HG03571 (cell line): Measurements from ENCODE around the gene LDLRAD3.

Experiments
- ATAC-seq: cut with Tn5 transposase; IDR thresholded peaks from one replicate; pipeline ENCODE4 v1.9.1; 2021; ENCODE audit not compliant: unreplicated experiment

Gene LDLRAD3

DNA sequence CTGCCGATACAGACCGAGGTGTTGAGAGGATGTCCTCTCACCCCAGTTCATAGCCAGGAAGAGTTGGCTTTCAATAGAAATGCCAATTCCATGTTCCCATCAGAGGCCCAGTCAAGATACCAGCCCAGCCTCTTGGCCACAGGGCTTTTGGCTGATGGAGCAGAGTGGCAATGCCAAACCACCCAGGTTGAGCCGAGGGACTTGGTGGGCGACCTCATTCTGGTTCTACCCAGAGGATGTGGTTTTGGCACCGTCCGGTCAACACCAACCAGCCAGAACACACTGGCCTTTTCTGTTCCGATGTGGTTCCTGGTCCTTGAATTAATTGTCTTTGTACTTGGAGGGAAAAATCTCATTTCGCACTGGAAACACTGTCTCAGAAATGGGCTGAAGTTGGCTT, 284.8 kb downstream of the LDLRAD3 start:
- no peak for ATAC-seq

DNA sequence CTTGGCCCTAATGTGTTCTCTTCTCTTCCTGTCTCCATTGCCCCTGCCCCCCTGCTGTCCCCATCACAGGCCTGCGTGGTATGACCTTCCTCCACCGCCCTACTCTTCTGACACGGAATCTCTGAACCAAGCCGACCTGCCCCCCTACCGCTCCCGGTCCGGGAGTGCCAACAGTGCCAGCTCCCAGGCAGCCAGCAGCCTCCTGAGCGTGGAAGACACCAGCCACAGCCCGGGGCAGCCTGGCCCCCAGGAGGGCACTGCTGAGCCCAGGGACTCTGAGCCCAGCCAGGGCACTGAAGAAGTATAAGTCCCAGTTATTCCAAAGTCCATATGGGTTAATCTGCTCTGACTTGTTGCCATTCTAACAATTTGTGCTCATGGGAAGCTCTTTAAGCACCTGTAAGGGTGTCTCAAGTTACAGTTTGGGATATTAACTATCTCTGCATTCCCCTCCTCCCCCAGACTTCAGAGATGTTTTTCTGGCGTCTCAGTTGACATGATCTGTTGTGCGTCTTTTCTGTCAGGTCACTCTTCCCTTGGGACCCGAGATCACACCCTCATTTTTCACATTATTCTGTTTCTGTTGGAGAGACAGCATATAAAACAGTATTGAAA, 285.3 kb downstream of the LDLRAD3 start:
- ATAC-seq: no peak

DNA sequence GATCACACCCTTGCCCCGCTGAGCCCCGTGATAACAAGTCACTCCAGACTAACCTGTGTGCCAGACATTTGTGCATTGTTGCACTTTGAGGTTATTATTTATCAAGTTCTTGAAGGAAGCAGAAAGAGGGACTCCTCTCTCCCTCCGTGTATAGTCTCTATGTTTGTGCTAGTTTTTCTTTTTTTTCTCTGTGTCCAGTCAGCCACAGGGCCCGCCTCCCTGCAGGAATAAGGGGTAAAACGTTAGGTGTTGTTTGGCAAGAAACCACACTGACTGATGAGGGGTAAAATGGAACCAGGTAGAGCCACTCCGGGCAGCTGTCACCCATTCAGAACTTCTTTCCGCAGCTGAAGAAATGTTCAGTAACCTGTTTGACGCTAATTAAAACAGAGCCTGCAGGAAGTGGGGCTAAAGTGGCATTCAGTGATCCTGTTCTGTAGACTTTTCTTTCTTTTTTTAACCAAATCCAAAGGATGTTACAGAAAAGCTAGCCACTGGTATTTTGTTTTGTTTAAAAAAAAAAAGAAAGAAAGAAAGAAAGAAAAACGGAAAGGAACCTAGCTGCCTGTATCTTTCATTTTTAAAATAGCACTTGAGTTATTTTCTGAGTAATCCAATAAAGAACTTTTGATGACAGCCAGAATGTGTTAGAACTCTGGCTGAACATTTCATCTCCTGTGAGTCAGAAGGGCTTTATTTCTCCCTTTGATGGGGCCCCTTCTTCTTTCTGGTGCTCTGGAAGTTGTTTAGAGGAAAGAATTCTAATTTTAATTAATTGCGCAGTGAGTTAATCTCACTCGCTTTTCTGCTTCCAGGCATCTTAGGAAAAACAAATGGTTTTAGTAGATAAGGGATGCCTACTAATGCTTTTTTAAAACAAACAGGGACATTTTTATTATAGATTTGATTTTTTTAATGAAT, 287.2 kb downstream of the LDLRAD3 start:
- ATAC-seq: no peak

DNA sequence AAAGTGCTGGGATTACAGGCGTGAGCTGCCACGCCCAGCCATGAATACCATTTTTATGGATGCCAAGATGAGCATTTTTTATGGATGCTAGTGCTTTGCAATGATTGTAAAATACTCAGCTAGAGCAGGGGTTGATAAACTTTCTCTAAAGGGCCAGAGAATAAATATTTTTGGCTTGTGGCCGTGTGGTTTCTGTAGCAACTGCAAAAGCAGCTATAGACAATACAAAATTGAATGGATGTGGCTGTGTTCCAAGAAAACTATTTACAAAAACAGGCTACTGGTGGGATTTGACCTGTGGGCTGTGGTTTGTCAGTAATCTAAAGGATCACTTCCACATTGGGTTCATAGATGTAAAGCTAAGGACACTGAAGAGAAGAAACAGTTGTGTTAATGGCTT, 289.3 kb downstream of the LDLRAD3 start:
- ATAC-seq: no peak

DNA sequence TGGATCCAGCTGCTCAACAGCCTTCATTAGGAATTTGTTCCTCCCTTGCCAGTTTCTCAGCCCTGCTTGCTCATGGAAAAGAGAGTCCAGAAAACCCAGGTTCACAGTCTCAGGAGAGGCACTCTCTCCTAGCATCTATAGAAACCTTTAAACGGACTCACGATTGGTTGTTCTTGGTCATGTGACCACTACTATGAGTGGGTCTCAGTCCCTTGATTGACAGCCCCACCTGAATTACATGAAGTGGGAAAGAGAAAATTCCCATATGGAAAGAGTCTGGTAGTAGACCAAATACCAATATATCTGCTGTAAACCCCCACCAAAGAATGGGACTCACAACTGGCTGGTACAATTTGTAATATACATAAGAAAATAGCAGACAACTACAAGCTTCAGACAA, 291.0 kb downstream of the LDLRAD3 start:
- ATAC-seq: no peak

DNA sequence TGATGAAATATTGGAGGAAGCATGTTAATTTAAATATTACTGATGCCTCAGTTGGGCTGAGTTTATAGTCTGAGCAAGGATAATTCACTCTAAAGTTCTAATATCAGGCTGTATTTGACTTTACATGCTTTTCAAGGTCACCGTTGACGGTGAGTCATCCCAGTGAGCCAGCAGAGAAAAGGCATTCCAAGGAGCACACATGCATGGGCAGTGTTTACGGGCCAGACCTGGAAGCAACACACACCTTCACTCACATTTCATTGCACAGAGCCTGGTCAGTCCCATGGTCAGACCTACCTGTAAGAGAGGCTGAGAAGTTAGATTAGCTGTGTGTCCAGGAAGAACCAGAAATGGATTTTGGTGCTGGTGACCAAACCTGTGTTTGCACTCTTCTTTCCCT, 291.9 kb downstream of the LDLRAD3 start:
- no peak for ATAC-seq

DNA sequence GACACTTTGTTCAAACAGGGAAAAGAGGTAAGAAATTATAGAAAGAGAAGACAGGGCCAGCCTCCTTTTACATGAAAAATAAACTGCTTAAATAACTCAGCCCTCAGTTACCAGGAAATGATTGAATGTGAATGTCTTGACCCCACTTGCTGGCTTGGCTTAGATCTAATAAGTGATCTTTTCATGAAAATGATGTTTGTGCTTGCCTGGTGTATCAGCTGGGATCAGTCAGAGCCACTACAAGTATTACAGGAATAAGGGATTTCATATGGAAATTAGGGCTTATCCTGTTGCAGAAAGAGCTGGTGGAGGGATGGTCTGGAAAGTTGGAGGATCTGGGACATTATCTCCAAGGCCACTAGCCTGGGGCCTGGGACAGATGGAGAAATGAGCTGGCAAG, 293.5 kb downstream of the LDLRAD3 start:
- no peak for ATAC-seq

DNA sequence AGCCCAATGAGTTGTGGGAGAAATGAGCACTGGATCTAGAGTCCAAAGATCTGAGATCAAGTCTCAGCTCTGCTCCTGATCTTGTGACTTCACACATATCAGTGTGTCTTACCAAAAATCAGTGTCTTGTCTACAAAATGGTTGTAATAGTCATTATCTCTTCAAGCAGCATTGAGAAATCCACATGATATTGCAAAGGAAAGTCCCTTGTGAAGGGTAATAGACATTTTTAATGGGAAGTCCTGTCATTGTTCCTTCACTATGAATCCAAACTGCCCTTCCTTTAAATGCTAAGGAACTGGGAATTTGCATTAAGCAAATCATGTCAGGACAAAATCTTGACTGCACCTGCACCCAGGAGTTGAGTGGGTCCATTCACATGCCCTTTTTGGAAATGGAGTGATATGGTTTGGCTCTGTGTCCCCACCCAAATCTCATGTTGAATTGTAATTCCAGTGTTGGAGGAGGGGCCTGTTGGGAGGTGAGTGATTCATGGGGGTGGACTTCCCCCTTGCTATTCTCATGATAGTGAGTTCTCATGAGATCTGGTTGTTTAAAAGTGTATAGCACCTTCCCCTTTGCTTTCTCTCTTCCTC, 294.3 kb downstream of the LDLRAD3 start:
- no peak for ATAC-seq

DNA sequence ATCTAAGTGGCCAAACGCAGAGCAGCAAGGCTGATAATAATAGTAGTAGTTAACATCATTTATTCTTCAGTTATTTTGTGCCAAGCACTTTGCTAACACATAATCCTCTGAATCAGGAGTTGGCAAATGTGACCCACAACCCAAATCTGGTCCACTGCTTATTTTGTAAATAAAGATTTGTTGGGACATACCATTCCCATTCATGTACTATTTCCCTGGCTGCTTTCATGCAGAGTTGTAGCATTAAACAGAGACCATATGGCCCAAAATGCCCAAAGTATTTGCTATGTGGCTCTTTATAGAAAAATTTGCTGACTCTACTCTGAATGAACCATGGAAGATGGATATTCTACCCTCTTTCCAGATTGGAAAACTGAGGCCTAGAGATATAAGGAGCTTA, 295.0 kb downstream of the LDLRAD3 start:
- no peak for ATAC-seq

DNA sequence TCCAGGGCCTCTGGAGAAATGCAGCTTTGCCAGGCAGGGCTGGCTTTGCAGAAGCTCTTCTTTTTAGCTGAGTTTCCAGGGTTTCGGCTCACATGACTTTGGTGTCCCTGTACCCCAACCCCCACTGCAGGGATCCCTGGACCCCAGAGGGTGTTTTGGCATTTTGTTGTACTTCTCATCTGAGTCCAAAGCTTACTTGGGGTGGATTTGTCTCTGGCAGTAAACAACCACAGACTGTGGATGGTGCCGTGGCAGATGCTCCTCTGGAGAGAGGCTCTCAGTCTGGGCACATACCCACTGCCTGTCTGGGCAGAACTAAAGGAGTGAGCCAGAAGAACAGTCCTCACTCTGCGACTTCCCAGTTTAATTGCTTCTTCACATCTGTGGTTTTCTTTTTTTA, 295.8 kb downstream of the LDLRAD3 start:
- ATAC-seq: no peak

DNA sequence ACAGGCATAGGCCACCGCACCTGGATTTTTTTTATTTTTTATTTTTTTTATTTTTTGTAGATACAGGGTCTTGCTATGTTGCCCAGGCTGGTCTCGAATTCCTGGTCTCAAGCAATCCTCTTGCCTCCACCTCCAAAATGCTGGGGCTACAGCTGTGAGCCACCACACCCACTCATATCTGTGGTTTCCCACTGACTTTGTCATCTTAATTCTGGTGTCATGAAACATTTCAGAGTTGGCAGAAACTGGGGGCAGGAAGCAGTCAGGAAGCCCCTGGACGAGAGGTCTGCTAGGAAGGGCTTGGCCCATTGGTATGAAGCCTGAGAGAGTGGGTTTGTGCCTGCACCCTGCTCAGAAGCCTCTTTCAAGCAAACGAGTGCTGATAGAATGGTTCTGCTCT, 296.3 kb downstream of the LDLRAD3 start:
- no peak for ATAC-seq

DNA sequence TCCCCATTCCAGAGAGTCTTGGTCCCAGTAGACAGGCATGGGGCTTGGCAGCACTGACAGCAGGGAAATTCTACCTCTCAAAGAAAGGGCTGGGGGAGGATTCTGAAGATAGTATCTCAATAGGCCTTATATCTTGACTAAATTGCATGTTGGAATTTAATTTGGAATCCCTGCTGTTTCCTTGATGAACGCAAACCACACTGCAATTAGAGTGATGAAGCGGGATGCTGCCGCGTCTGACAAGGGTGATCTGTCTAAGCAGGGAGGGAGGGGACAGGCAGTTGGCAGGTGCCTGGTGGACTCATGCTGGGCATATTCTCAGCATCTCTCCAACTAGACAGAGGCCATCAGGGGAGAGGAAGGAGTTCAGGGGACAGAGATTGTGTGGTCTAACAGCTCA, 296.9 kb downstream of the LDLRAD3 start:
- ATAC-seq: no peak

DNA sequence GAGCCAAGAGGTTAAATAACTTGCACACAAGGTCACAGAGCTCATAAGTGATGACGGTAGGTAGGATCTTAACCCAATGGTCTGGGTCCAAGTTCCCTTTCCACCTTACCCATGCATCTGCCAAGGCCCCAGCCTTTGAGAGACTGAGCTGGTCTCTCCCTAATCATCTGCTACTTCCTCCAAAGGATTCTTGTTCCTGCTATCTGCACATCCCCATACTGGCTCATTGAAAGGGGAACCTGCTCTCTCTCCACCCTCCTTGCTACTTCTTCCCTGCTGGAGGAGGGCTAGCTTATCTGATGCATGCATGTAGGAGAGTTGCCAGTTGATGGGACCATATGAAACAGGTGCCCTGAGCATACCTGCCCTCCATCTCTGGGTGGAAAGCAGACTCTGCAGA, 297.6 kb downstream of the LDLRAD3 start:
- ATAC-seq: no peak

DNA sequence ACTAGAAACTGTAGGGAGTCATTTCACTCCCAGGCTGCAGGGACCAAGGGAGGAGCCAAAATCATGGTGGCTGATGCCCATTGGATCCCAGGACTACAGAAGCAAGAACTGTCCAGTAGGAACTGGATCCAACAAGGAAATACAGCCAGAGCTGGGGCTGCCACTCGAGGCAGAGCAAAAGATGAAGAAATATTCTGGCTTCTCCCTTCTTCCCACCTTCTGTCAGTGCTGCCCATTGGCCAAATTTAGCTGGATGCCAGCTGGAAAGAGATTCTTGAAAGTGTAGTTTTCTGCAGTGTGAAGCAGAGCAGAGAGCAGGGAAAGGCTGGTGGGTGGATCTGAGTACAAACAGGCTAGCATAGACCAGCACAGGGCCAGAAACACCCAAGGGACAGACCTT, 299.8 kb downstream of the LDLRAD3 start:
- no peak for ATAC-seq

DNA sequence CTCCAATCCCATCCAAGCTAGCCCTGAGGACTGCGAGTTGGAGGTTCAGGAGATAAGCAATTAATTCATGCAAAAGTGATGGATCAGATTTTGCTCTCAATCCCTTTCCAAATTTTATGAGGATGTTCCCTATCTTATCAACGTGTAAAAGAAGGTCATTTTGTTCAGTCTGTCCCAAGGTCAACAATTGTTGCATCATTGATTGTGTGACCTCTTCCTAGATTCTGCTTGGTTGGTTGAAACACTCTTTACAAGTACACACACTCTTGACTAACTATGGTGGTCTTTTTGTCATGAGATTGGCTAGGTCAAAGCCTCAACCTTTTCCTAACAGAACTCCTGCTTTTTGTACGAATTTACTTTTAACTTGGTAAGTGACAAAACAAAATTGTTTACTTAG, 303.6 kb downstream of the LDLRAD3 start:
- no peak for ATAC-seq

DNA sequence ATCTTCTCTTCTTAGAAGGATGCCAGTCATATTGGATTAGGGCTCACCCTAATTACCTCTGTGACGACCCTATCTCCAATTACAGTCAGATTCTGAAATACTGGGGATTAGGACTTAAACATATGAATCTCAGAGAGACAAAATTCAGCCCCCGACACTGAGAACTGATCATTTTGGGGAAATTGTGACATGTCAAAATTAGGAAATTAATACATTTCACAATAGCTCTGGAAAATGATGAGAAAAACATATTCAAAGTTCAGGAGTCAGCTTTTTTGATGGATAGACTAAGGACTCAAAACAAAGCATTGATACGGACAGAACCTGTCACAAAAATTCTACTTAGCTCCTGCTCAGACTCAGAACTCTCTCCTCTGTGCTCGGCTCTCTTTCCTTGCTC, 304.6 kb downstream of the LDLRAD3 start:
- no peak for ATAC-seq

DNA sequence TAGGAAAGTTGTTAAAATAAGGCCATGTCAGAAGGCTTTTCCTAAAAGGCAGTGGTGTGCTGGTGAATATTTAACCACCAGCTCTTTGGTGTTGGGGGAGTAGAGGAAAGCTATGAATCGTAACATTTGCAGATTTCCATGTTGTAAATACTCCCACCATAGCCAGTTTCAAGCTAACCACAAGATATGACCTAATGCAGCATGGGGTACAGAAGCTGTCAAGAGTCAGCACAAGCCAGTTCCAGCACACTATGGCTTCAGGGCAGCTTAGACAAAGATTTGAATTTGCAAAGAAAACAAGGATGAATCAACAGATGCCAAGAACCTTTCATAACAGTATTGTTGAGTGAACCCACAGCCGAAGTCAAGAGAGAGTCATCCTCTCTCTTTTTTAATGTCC, 305.4 kb downstream of the LDLRAD3 start:
- no peak for ATAC-seq

DNA sequence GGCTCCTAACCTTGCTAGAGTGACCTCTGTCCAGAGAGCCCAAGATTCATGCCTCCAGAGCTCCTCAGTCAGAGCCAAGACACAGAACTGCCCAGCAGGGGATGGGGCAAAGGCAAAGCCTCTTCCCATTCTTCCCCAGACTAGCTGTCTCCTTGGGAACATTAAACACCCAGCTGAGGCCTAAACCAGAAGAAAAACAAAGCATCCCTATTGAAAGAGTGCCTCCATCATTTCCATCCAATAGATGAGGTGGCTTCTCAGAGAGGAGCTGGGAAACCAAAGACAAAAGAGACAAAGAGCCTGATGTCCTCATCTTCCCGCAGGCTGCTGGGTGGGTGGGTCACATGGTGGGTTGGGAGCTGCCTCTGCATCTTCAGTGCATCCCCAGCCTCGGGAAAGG, 308.0 kb downstream of the LDLRAD3 start:
- no peak for ATAC-seq

DNA sequence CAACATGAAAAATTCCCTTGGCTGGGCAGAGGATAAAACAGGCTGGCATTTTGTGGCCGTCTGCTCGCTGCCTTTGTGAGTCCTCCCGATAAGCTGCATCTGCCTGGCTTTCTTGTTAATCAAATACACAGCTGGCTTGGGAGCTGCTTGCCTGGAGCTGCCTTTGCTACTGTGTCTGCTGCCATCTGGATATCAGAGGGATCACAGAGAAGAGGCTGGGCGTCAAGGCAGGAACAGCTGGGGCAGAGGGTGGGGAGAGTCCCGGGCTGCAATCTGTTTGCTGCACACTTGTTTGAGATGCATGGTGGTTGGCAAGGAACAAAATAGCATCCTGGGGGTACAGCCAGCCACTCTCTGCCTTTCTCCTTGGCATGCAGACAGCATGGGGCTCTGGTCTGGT, 309.4 kb downstream of the LDLRAD3 start:
- ATAC-seq: no peak

DNA sequence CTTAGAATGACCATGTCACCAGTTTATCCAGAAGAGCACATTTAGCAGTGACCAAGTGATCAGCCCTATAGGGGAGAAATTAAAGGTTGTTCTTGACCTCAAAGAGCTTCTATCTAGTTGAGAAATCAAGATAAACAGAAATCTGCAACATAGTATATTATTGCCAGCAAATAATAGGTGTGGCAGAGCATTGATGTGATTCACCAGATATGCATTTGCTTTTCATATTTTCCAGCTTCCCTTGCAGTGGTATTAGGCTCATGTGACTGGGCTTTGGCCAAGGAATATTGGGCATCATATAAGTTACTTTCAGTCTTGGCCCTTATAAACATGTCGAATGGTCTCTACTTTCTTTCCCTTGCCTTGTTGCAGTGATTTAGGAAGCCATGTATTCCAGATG, 310.9 kb downstream of the LDLRAD3 start:
- ATAC-seq: no peak

DNA sequence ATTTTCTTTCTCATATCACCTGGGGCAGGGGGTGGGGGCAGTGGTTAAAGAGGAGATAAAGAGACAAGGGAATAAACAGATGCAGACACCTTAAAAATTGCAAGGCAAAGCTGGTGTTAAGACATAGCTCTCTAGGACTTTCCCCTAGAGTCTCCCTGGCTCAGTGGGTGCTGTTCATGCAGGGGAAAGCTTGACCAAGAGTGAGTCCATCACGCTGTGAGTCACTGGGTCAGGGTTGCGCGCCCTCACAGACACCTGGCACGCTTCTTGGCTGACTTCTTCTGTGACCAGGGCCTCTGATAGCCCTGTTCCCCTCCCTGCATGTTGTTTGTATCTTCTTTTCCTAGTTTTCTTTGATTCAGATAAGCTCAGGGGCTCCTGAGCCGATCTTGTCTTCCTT, 313.5 kb downstream of the LDLRAD3 start:
- ATAC-seq: no peak

DNA sequence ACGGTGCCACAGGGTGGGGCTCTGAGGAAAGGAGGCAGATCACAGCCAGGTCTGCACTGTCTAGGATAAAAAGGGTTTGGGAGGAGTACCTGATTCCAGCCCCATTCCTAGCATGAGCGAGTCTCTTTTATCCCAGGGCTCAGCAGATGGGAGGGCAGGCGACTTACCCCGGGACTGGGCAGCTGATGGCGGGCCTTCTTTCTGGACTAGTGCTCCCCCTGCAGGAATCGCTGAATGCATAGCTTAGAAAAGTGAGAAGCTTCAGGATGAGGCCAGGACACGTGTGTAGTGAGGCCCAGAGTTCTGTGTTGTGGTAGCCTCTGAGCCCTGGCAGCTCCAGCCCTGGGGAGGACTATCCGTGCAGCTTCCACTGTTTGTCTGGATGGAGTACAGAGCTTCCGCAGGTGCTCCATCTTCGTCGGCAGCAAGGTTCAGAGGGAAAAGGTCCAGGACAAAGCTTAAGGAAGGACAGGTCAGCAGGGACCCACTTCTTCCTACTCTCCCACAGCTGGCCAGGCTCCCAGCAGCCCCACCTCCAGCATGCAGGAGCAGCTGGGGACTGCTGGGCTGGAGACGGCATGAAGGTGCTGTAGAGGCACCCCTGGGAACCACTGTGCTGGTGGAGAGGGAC, 315.0 kb downstream of the LDLRAD3 start:
- ATAC-seq: no peak
